Smooth muscle cell (in vitro differentiated cells): ENCODE measurements around the gene RPL27. TPM values are rescaled to one million over a fixed set of nuclear protein-coding genes. Genes with fewer than 3 reads are reported as not detected.
"Not testable (repeated sequence)": the region's sequence is repeated elsewhere in the genome, so short reads cannot be mapped to it uniquely, and the experiment has no call there.

ENCODE experiments used
- DNase-seq: peaks from one replicate; lab custom pipeline; 2025; ENCODE audit not compliant: unreplicated experiment; lab: John Stamatoyannopoulos, UW
- H2AFZ ChIP-seq: fragments of 200-600 bp; sonication (generic); 2 replicates; pipeline ENCODE4 v1.6.0; 2016; ENCODE audit warnings: antibody characterized with exemption, low read depth, mild to moderate bottlenecking
- H3F3A ChIP-seq: fragments of 200-600 bp; sonication (generic); 2 replicates; pipeline ENCODE4 v1.6.0; 2017; ENCODE audit warnings: antibody characterized with exemption, low read depth
- H3K27ac ChIP-seq: fragments of 200-600 bp; sonication (generic); 2 replicates; pipeline ENCODE4 v1.5.1; 2016; ENCODE audit warnings: low read depth, mild to moderate bottlenecking
- H3K27me3 ChIP-seq: fragments of 200-600 bp; sonication (generic); 2 replicates; pipeline ENCODE4 v1.6.1; 2016; ENCODE audit warnings: low read depth, mild to moderate bottlenecking
- H3K36me3 ChIP-seq: fragments of 200-600 bp; sonication (generic); 2 replicates; pipeline ENCODE4 v1.5.1; 2016; ENCODE audit warnings: low read depth
- H3K4me1 ChIP-seq: fragments of 200-600 bp; sonication (generic); 2 replicates; pipeline ENCODE4 v1.5.1; 2016; ENCODE audit warnings: low read depth
- H3K4me2 ChIP-seq: fragments of 200-600 bp; sonication (generic); 2 replicates; pipeline ENCODE4 v1.6.0; 2016; ENCODE audit warnings: mild to moderate bottlenecking
- H3K4me3 ChIP-seq: fragments of 200-600 bp; sonication (generic); 2 replicates; pipeline ENCODE4 v1.5.1; 2016; ENCODE audit warnings: mild to moderate bottlenecking
- H3K79me2 ChIP-seq: fragments of 200-600 bp; sonication (generic); 2 replicates; pipeline ENCODE4 v1.6.0; 2016; ENCODE audit warnings: low read depth, mild to moderate bottlenecking
- H3K9ac ChIP-seq: fragments of 200-600 bp; sonication (generic); 2 replicates; pipeline ENCODE4 v1.6.0; 2016; ENCODE audit warnings: low read depth
- H3K9me3 ChIP-seq: fragments of 200-600 bp; sonication (generic); replicated peaks from 2 replicates; pipeline ENCODE4 v1.5.1; 2016; ENCODE audit warnings: low read depth
- H4K20me1 ChIP-seq: fragments of 200-600 bp; sonication (generic); 2 replicates; pipeline ENCODE4 v1.6.0; 2016; ENCODE audit warnings: low read depth
- WGBS: methylation state at CpG from one replicate; pipeline ENCODE4 v1.1.7; 2016; ENCODE audit warnings: low lambda C conversion rate; 5-methylcytosine and 5-hydroxymethylcytosine counted together
- polyA plus RNA-seq: library from polyadenylated mRNA; unstranded; fragments of >200 nt; fragmentation: Nextera tagmentation; extraction: Ambion mirVana; gene quantifications from 2 replicates; pipeline ENCODE4 v1.2.1, GENCODE V29; 2016
- total RNA-seq: library from RNA; depleted of rRNA; stranded (reverse); fragments of >200 nt; gene quantifications from 2 replicates; pipeline ENCODE4 v1.2.3, GENCODE V29; 2014
- TF ChIP-seq, protein P1 (sequence below): fragments of 200-600 bp; sonication (generic); IDR thresholded peaks from 2 replicates; pipeline ENCODE4 v1.5.1; 2017; ENCODE audit warnings: borderline replicate concordance, mild to moderate bottlenecking, antibody characterized with exemption; ENCODE audit not compliant: insufficient read depth, poor library complexity, severe bottlenecking

Gene RPL27
- total and polyA plus RNA-seq, 2 experiments from 2014 or later = 963 to 2,084 TPM

DNA sequence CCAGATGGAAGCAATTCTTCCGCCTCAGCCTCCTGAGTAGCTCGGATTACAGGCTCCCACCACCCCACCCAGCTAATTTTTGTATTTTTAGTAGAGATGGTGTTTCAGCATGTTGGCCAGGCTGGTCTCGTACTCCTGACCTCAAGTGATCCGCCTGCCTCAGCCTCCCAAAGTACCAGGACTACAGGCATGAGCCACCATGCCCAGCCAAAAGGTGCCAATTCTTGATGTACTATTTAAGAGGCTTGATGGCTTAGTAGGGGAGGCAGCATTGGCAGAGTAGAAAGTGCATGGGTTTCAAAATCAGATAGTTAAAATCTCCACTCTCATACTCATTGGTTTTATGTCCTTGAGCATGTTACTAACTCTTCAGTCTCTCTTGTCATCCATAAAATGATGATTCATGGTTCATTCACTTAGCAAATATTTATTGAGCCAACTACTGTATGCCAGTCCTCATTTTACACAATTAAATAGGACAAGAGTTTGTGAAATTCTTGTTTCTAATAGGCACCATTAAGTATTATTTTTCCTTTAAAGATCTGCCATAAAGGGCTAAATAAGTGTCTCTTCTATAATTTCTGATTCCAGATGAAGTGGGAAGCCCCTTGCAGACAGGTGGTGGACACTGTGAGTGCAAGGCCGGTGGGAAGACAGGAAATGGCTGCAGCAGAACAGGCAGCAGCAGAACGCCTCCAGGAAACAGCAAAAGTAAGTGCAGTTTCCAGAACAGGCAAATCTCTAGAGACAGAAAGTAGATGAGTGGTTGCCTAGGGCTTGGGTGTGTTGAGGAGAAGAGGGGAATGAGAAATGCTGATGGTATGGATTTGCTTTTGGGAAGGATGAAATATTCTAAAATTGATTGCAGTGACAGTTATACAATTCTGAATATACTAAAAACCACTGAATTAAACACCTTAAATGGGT, 8.2 kb upstream of the RPL27 start:
- Histone ChIP-seq H3K4me2 (no peak overlapping the region), H3K9ac (no peak overlapping the region)
- 93% methylated on average over 6 of the region's 6 CpGs for WGBS

DNA sequence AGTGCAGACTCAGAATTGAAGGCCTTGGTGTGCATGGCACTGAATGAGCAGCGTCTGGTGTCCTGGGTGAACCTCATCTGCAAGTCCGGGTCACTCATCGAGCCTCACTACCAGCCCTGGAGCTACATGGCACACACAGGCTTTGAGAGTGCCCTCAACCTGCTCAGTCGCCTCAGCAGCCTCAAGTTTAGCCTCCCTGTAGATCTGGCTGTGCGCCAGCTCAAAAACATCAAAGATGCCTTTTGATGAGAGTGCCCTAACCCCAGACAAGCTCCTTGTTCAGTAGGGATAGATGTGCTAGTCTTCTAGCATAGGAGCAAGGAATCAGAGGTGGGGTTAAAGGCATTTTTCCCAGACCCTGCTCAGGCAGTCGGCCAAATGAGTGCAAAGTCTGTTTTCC, 6.7 kb upstream of the RPL27 start:
- H3K27me3 ChIP-seq = no peaks in the 10 kb centered on the region
- peaks cover 9% of the 10 kb centered on the region for H3F3A ChIP-seq
- H3K9ac ChIP-seq = no peak overlapping the region
- no peaks in the 10 kb centered on the region for H4K20me1 ChIP-seq
- WGBS = 97% methylated on average over 6 of the region's 6 CpGs
- no peak overlapping the region for H3K4me2 ChIP-seq
- TF ChIP-seq, protein P1, sequence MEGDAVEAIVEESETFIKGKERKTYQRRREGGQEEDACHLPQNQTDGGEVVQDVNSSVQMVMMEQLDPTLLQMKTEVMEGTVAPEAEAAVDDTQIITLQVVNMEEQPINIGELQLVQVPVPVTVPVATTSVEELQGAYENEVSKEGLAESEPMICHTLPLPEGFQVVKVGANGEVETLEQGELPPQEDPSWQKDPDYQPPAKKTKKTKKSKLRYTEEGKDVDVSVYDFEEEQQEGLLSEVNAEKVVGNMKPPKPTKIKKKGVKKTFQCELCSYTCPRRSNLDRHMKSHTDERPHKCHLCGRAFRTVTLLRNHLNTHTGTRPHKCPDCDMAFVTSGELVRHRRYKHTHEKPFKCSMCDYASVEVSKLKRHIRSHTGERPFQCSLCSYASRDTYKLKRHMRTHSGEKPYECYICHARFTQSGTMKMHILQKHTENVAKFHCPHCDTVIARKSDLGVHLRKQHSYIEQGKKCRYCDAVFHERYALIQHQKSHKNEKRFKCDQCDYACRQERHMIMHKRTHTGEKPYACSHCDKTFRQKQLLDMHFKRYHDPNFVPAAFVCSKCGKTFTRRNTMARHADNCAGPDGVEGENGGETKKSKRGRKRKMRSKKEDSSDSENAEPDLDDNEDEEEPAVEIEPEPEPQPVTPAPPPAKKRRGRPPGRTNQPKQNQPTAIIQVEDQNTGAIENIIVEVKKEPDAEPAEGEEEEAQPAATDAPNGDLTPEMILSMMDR = no peak
- no peak overlapping the region for H3K27ac ChIP-seq
- no peak overlapping the region for H2AFZ ChIP-seq
- H3K4me1 ChIP-seq = no peaks in the 10 kb centered on the region
- no peaks in the 10 kb centered on the region for H3K79me2 ChIP-seq
- no peaks in the 10 kb centered on the region for H3K9me3 ChIP-seq
- no peak overlapping the region for H3K4me3 ChIP-seq
- no peak for DNase-seq
- peaks cover 22% of the 10 kb centered on the region for H3K36me3 ChIP-seq

More for the DNA sequence above, 8.2 kb upstream of the RPL27 start:
- DNase-seq = no peak
- peak overlapping the region; percentile 4 for H3K27ac ChIP-seq
- no peaks in the 10 kb centered on the region for H3K9me3 ChIP-seq
- H3K79me2 ChIP-seq = peaks cover under 1% of the 10 kb centered on the region
- no peaks in the 10 kb centered on the region for H3K4me1 ChIP-seq
- no peak overlapping the region for H2AFZ ChIP-seq
- H3K27me3 ChIP-seq = no peaks in the 10 kb centered on the region
- peaks cover 6% of the 10 kb centered on the region for H4K20me1 ChIP-seq
- H3K4me3 ChIP-seq = no peak overlapping the region
- peaks cover 22% of the 10 kb centered on the region for H3K36me3 ChIP-seq
- TF ChIP-seq, protein P1 = no peak
- H3F3A ChIP-seq = peaks cover 9% of the 10 kb centered on the region

DNA sequence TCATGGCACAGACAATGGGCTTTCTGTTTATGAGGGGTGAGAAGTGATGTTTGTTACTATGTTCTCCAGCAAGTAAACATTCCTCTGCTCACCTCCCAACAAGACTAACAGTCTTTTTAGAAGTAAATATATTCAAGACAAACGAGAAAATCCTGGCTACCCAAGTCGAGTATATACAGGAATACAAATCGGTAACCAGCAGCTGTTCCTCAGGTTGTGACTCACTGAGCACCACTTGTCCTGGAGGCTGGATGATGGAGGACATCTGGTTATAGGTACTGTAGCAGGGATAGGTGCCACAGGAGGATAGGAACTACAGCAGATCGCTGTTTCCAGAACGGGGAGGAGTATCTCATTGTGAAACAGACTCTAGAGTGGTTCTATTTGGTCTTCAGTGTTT, 5.3 kb upstream of the RPL27 start:
- Histone ChIP-seq H3K79me2 (no peaks in the 10 kb centered on the region), H3K4me3 (no peak overlapping the region), H3K27ac (no peak overlapping the region), H2AFZ (no peak overlapping the region), H3K4me1 (no peaks in the 10 kb centered on the region), H3F3A (peaks cover 9% of the 10 kb centered on the region), H3K9me3 (no peaks in the 10 kb centered on the region), H3K27me3 (no peaks in the 10 kb centered on the region), H4K20me1 (no peaks in the 10 kb centered on the region), H3K36me3 (peaks cover 10% of the 10 kb centered on the region), H3K9ac (no peak overlapping the region), H3K4me2 (no peak overlapping the region)
- TF ChIP-seq, protein P1 = no peak
- WGBS = 94% methylated on average over 5 of the region's 5 CpGs
- DNase-seq = no peak

DNA sequence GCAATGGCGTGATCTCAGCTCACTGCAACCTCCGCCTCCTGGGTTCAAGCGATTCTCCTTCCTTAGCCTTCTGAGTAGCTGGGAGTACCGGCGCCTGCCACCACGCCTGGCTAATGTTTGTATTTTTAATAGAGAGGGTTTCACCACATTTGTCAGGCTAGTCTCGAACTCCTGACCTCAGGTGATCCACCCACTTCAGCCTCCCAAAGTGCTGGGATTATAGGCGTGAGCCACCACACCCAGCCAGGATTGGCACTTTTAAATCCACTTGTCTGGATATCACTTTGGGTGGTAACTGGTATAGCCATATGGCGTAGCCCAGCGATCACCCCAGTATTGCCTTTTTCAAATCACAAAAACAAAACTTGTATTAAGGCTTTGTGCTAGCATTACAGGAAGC, 4.3 kb upstream of the RPL27 start:
- not testable (repeated sequence) for H3K9ac ChIP-seq, H3K79me2 ChIP-seq, DNase-seq, H3K4me2 ChIP-seq, H3K4me3 ChIP-seq, H3K9me3 ChIP-seq, H4K20me1 ChIP-seq, H2AFZ ChIP-seq, H3K27ac ChIP-seq, H3K4me1 ChIP-seq, H3K27me3 ChIP-seq, H3K36me3 ChIP-seq
- WGBS = 88% methylated on average over 10 of the region's 10 CpGs
- peaks cover 10% of the 10 kb centered on the region for H3F3A ChIP-seq
